ENCODE results near the gene STX1A. TPM values are rescaled to one million over a fixed set of nuclear protein-coding genes. Genes with fewer than 3 reads are reported as not detected.
A peak's percentile ranks its signal among the peaks of the same experiment; 100 is the strongest.
"Not testable (repeated sequence)": the region's sequence is repeated elsewhere in the genome, so short reads cannot be mapped to it uniquely, and the experiment has no call there.

Gene STX1A
- total RNA-seq, 1 donor from 2014 or later: 119 TPM

DNA sequence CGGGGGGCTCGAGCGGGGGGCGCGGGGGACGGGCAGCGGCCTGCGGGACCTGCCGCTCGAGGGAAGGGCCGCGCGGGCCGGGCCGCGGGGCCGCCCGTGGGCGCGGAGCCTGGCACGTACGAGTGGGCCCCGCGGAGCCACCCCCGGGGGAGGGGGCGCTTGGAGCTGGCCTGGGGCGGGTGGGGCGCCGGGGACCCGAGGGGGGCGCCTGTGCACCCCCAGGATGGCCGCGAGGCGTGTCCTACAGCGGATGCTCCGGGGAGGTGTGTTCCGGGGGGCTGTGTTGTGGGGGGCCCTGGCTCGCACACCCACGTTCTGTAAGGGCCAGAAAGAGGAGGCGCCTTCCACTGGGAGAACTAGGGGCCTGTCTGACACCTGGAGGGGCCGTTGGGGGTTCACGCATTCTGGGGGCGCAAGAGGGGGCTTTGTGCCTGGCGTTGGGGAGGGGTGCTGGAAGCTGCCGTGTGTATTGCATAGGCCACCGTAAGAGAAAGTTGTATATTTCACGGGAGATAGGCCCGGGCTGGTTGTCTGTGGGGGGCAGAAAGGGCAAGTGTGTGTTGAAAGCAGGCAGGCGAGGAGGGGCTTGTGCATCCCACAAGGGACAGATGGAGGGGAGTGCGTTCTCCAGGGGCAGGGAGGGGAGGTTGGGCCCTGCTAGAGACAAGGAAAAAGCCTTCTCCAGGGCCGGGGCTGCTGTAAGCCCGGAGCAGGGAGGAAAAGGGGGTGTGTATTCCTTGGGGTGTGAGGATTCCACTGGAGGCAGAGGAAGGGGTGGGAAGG lies 51.2 kb downstream of the STX1A start:
- Mint-ChIP-seq H3K27me3 (ENCODE audit: unreplicated experiment) (peaks cover 22% of the 10 kb centered on the region), H3K4me3 (ENCODE audit: unreplicated experiment) (peak overlapping the region; percentile 94), H3K9me3 (ENCODE audit: unreplicated experiment) (no peaks in the 10 kb centered on the region), H3K27ac (ENCODE audit: unreplicated experiment) (peak overlapping the region; percentile 92), H3K4me1 (ENCODE audit: low read depth, unreplicated experiment) (peaks cover 2% of the 10 kb centered on the region), H3K36me3 (ENCODE audit: unreplicated experiment) (peaks cover under 1% of the 10 kb centered on the region)
- TF ChIP-seq, protein P1, sequence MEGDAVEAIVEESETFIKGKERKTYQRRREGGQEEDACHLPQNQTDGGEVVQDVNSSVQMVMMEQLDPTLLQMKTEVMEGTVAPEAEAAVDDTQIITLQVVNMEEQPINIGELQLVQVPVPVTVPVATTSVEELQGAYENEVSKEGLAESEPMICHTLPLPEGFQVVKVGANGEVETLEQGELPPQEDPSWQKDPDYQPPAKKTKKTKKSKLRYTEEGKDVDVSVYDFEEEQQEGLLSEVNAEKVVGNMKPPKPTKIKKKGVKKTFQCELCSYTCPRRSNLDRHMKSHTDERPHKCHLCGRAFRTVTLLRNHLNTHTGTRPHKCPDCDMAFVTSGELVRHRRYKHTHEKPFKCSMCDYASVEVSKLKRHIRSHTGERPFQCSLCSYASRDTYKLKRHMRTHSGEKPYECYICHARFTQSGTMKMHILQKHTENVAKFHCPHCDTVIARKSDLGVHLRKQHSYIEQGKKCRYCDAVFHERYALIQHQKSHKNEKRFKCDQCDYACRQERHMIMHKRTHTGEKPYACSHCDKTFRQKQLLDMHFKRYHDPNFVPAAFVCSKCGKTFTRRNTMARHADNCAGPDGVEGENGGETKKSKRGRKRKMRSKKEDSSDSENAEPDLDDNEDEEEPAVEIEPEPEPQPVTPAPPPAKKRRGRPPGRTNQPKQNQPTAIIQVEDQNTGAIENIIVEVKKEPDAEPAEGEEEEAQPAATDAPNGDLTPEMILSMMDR (IDR thresholded peaks at IDR 0.05; ENCODE audit: partially characterized antibody, unreplicated experiment): no peak
- DNase-seq: peak; percentile 66

GRCh38 chr7:73667344-73668102 lies 51.9 kb downstream of the STX1A start, which contains the start of gene VPS37D:
Gene VPS37D (plus strand): TSS chr7:73667831. CDS start chr7:73667959, 128 bp downstream.
- Mint-ChIP-seq H3K4me1 (ENCODE audit: low read depth, unreplicated experiment) (peaks cover 2% of the 10 kb centered on the region), H3K9me3 (ENCODE audit: unreplicated experiment) (no peaks in the 10 kb centered on the region), H3K27me3 (ENCODE audit: unreplicated experiment) (peaks cover 24% of the 10 kb centered on the region), H3K4me3 (ENCODE audit: unreplicated experiment) (peak within 1 kb of the TSS; percentile 94), H3K36me3 (ENCODE audit: unreplicated experiment) (peaks cover 5% of the 10 kb centered on the region), H3K27ac (ENCODE audit: unreplicated experiment) (peak within 1 kb of the TSS; percentile 92)
- TF ChIP-seq, protein P1 (IDR thresholded peaks at IDR 0.05; ENCODE audit: partially characterized antibody, unreplicated experiment): peak; percentile 79
- DNase-seq: peak; percentile 96

- H3K9me3 Mint-ChIP-seq (ENCODE audit: unreplicated experiment): peaks cover 2% of the 10 kb centered on the region
- DNase-seq: no peak
- peaks cover 13% of the 10 kb centered on the region for H3K27me3 Mint-ChIP-seq (ENCODE audit: unreplicated experiment)
- no peak overlapping the region for H3K4me3 Mint-ChIP-seq (ENCODE audit: unreplicated experiment)
- H3K4me1 Mint-ChIP-seq (ENCODE audit: low read depth, unreplicated experiment): no peaks in the 10 kb centered on the region
- peaks cover 5% of the 10 kb centered on the region for H3K36me3 Mint-ChIP-seq (ENCODE audit: unreplicated experiment)
- TF ChIP-seq, protein P1 (IDR thresholded peaks at IDR 0.05; ENCODE audit: partially characterized antibody, unreplicated experiment): no peak
- no peak overlapping the region for H3K27ac Mint-ChIP-seq (ENCODE audit: unreplicated experiment)
These were observed 56.4 kb downstream of the STX1A start for GRCh38 chr7:73663033-73663432.

DNA sequence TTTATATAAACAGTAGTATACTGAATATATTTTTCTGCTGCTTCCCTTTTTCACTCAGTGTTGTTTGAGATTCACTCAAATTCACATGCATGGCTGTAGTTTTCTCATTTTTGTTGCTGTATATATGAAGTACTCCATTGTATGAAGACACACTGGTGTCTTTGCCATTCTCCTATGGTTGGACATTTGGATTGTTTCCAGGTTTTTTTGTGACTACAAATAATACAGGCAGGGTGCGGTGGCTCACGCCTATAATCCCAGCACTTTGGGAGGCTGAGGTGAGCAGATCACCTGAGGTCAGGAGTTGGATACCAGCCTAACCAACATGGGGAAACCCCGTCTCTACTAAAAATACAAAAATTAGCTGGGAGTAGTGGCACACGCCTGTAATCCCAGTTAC lies 58.9 kb downstream of the STX1A start:
- not testable (repeated sequence) for H3K4me3 Mint-ChIP-seq (ENCODE audit: unreplicated experiment); H3K27ac Mint-ChIP-seq (ENCODE audit: unreplicated experiment); DNase-seq; H3K9me3 Mint-ChIP-seq (ENCODE audit: unreplicated experiment); H3K36me3 Mint-ChIP-seq (ENCODE audit: unreplicated experiment); H3K4me1 Mint-ChIP-seq (ENCODE audit: low read depth, unreplicated experiment)
- H3K27me3 Mint-ChIP-seq (ENCODE audit: unreplicated experiment): peaks cover 10% of the 10 kb centered on the region

DNA sequence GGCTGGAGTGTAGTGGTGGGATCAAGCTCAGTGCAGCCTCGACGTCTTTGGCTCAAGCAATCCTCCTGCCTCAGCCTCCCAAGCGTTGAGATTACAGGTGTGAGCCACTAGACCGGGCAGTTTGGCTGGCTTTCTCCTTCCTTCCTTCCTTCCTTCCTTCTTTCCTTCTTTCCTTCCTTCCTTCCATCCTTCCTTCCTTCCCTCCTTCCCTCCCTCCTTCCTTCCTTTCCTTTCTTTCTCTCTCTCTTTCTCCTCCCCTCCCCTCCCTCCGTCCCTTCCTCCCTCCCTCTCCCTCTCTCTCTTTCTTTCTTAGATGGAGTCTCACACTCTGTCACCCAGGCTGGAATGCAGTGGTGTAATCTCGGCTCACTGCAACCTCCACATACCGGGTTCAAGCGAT lies 59.5 kb downstream of the STX1A start:
- Mint-ChIP-seq H3K4me1 (ENCODE audit: low read depth, unreplicated experiment) (no peaks in the 10 kb centered on the region), H3K4me3 (ENCODE audit: unreplicated experiment) (no peak overlapping the region), H3K9me3 (ENCODE audit: unreplicated experiment) (peaks cover 4% of the 10 kb centered on the region), H3K27me3 (ENCODE audit: unreplicated experiment) (peaks cover 12% of the 10 kb centered on the region), H3K36me3 (ENCODE audit: unreplicated experiment) (peaks cover 11% of the 10 kb centered on the region), H3K27ac (ENCODE audit: unreplicated experiment) (no peak overlapping the region)
- TF ChIP-seq, protein P1 (IDR thresholded peaks at IDR 0.05; ENCODE audit: partially characterized antibody, unreplicated experiment): no peak
- no peak for DNase-seq

GRCh38 chr7:73655309-73655708 lies 64.2 kb downstream of the STX1A start:
- H3K4me3 Mint-ChIP-seq (ENCODE audit: unreplicated experiment); H3K9me3 Mint-ChIP-seq (ENCODE audit: unreplicated experiment); H3K27ac Mint-ChIP-seq (ENCODE audit: unreplicated experiment): not testable (repeated sequence)

More at GRCh38 chr7:73655309-73655708, 64.2 kb downstream of the STX1A start:
- H3K36me3 Mint-ChIP-seq (ENCODE audit: unreplicated experiment); H3K4me1 Mint-ChIP-seq (ENCODE audit: low read depth, unreplicated experiment); DNase-seq; H3K27me3 Mint-ChIP-seq (ENCODE audit: unreplicated experiment): not testable (repeated sequence)
